HEK293T (cell line): ENCODE data around the gene CTH.
"Not testable (repeated sequence)": the region's sequence is repeated elsewhere in the genome, so short reads cannot be mapped to it uniquely, and the experiment has no call there.

Experiments used
- BHLHE40 ChIP-seq: fragments of 450-650 bp; IDR thresholded peaks from 2 replicates; pipeline ENCODE4 v1.6.1; 2016; ENCODE audit warnings: mild to moderate bottlenecking, moderate library complexity, borderline replicate concordance
- ELF4 ChIP-seq: fragments of 450-650 bp; IDR thresholded peaks from 2 replicates; pipeline ENCODE4 v1.6.1; 2017; ENCODE audit warnings: antibody characterized with exemption
- FOXA1 ChIP-seq: fragments of 450-650 bp; IDR thresholded peaks from 2 replicates; pipeline ENCODE4 v1.6.1; 2016; ENCODE audit warnings: mild to moderate bottlenecking
- FOXK2 ChIP-seq: fragments of 450-650 bp; IDR thresholded peaks from 2 replicates; pipeline ENCODE4 v1.6.1; 2016; ENCODE audit warnings: mild to moderate bottlenecking
- HDGF ChIP-seq: fragments of 450-650 bp; IDR thresholded peaks from 2 replicates; pipeline ENCODE4 v1.6.1; 2017; ENCODE audit warnings: antibody characterized with exemption, borderline replicate concordance
- NFRKB ChIP-seq: fragments of 450-650 bp; IDR thresholded peaks from 2 replicates; pipeline ENCODE4 v1.6.1; 2016; ENCODE audit warnings: mild to moderate bottlenecking, moderate library complexity
- SP1 ChIP-seq: fragments of 450-650 bp; IDR thresholded peaks from 2 replicates; pipeline ENCODE4 v1.6.1; 2017
- SUZ12 ChIP-seq: fragments of 450-650 bp; IDR thresholded peaks from 2 replicates; pipeline ENCODE4 v1.6.1; 2016; ENCODE audit warnings: mild to moderate bottlenecking

DNA sequence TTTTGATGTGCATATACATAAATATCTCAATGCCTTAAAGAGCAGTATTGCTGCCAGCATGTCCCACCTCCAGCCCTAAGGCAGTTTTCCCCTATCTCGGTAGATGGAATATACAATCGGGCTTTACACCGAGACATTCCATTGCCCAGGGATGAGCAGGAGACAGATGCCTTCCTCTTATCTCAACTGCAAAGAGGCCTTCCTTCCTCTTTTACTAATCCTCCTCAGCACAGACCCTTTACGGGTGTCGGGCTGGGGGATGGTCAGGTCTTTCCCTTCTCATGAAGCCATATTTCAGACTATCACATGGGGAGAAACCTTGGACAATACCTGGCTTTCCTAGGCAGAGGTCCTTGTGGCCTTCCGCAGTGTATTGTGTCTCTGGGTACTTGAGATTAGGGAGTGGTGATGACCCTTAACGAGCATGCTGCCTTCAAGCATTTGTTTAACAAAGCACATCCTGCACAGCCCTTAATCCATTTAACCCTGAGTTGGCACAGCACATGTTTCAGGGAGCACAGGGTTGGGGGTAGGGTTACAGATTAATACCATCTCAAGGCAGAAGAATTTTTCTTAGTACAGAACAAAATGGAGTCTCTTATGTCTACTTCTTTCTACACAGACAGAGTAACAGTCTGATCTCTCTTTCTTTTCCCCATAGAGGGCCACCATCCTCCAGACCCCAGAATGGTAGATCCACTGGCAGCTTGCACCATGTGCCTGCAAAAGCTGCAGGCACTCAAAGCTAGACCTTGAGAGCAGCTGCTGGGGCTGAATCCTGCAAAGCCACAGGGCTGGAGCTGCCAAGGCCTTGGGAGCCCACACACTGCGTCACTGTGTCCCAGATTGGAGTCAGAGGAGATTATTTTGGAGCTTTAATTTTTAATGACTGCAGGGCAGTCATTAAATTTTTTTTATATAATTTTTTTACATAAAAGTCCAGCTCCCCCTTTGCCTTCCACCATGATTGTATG, 50.0 kb downstream of the CTH start:
- not testable (repeated sequence) for TF ChIP-seq ELF4, HDGF, SUZ12, FOXK2, BHLHE40, SP1, NFRKB, FOXA1
